ENCODE data around the gene SPINK2.
A peak's percentile ranks its signal among the peaks of the same experiment; 100 is the strongest.

Gene SPINK2

DNA sequence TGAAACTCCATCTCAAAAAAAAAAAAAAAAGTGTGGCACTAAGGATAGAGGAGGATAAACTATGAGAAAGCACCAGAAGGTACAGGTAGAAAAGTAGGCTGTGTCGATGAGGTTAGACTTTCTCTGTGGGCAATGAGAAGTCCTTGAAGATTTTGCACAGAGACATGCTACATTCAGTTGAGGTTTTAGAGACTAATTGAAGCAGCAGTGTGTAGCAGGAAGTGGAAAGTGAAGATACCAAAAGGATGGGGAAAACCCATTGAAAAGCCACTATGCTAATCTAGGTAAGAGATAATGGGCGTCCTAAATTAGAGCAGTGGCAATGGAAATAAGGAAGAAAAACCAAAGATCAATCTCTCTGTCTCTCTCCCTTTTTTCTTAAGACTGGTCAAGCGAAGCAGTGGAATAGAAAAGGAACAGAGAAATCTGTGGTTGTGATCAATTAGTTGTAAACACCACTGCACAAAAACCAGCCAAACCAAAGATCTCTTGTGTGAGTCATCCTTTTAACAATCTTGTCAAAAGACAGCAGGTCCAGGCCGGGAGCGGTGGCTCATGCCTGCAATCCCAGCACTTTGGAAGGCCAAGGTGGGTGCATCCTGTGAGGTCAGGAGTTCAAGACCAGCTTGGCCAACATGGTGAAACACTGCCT is 3.5 kb downstream of the SPINK2 start:
- no peak overlapping the region for H3K4me3 ChIP-seq (ENCODE audit: low read depth in 1 of 2, low read length in 1 of 2)
- H3K9me3 ChIP-seq = no peaks in the 10 kb centered on the region
- no peak overlapping the region for H3K27ac ChIP-seq
- H3K36me3 ChIP-seq = no peaks in the 10 kb centered on the region
- peaks cover 40% of the 10 kb centered on the region for H3K27me3 ChIP-seq
- TF ChIP-seq, protein P1, sequence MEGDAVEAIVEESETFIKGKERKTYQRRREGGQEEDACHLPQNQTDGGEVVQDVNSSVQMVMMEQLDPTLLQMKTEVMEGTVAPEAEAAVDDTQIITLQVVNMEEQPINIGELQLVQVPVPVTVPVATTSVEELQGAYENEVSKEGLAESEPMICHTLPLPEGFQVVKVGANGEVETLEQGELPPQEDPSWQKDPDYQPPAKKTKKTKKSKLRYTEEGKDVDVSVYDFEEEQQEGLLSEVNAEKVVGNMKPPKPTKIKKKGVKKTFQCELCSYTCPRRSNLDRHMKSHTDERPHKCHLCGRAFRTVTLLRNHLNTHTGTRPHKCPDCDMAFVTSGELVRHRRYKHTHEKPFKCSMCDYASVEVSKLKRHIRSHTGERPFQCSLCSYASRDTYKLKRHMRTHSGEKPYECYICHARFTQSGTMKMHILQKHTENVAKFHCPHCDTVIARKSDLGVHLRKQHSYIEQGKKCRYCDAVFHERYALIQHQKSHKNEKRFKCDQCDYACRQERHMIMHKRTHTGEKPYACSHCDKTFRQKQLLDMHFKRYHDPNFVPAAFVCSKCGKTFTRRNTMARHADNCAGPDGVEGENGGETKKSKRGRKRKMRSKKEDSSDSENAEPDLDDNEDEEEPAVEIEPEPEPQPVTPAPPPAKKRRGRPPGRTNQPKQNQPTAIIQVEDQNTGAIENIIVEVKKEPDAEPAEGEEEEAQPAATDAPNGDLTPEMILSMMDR (IDR thresholded peaks at IDR 0.05) = no peak
- H3K4me1 ChIP-seq (ENCODE audit: control insufficient read depth in 1 of 2, insufficient read depth in 1 of 2, low read depth in 1 of 2, low read length in 1 of 2) = peaks cover 6 to 12% of the 10 kb centered on the region in 2 experiments

GRCh38 chr4:56806666-56807065 is 14.8 kb downstream of the SPINK2 start:
- Histone ChIP-seq H3K27me3 (no peaks in the 10 kb centered on the region), H3K4me1 (ENCODE audit: control insufficient read depth in 1 of 2, insufficient read depth in 1 of 2, low read depth in 1 of 2, low read length in 1 of 2) (peaks cover 0 to 3% of the 10 kb centered on the region in 2 experiments), H3K9me3 (no peaks in the 10 kb centered on the region), H3K36me3 (no peaks in the 10 kb centered on the region), H3K27ac (no peak overlapping the region), H3K4me3 (ENCODE audit: low read depth in 1 of 2, low read length in 1 of 2) (no peak overlapping the region)
- TF ChIP-seq, protein P1 (IDR thresholded peaks at IDR 0.05) = no peak

GRCh38 chr4:56804551-56804950 is 16.9 kb downstream of the SPINK2 start:
- no peak overlapping the region for H3K27ac ChIP-seq

GRCh38 chr4:56803471-56803870 is 18.0 kb downstream of the SPINK2 start:
- Histone ChIP-seq H3K36me3 (no peaks in the 10 kb centered on the region), H3K27me3 (no peaks in the 10 kb centered on the region), H3K4me1 (ENCODE audit: control insufficient read depth in 1 of 2, insufficient read depth in 1 of 2, low read depth in 1 of 2, low read length in 1 of 2) (peaks cover 6 to 13% of the 10 kb centered on the region in 2 experiments), H3K27ac (no peak overlapping the region), H3K4me3 (ENCODE audit: low read depth in 1 of 2, low read length in 1 of 2) (no peak overlapping the region), H3K9me3 (no peaks in the 10 kb centered on the region)
- TF ChIP-seq, protein P1 (IDR thresholded peaks at IDR 0.05) = no peak

More at GRCh38 chr4:56804551-56804950, 16.9 kb downstream of the SPINK2 start:
- no peak overlapping the region for H3K4me3 ChIP-seq (ENCODE audit: low read depth in 1 of 2, low read length in 1 of 2)
- H3K27me3 ChIP-seq = no peaks in the 10 kb centered on the region
- peaks cover 3 to 9% of the 10 kb centered on the region in 2 experiments for H3K4me1 ChIP-seq (ENCODE audit: control insufficient read depth in 1 of 2, insufficient read depth in 1 of 2, low read depth in 1 of 2, low read length in 1 of 2)
- TF ChIP-seq, protein P1 (IDR thresholded peaks at IDR 0.05) = no peak
- H3K36me3 ChIP-seq = no peaks in the 10 kb centered on the region
- no peaks in the 10 kb centered on the region for H3K9me3 ChIP-seq

GRCh38 chr4:56799824-56800756 is 21.4 kb downstream of the SPINK2 start:
- TF ChIP-seq, protein P1 (IDR thresholded peaks at IDR 0.05) = no peak
- H3K9me3 ChIP-seq = no peaks in the 10 kb centered on the region
- no peaks in the 10 kb centered on the region for H3K36me3 ChIP-seq
- H3K4me1 ChIP-seq (ENCODE audit: control insufficient read depth in 1 of 2, insufficient read depth in 1 of 2, low read depth in 1 of 2, low read length in 1 of 2) = peaks cover 6 to 13% of the 10 kb centered on the region in 2 experiments
- H3K27ac ChIP-seq = no peak overlapping the region
- no peaks in the 10 kb centered on the region for H3K27me3 ChIP-seq
- H3K4me3 ChIP-seq (ENCODE audit: low read depth in 1 of 2, low read length in 1 of 2) = peak overlapping the region; percentile 55 to 65

Measured in neutrophil (primary cell).